A673 (cell line): ENCODE data around the gene ARF6. TPM values are rescaled to one million over a fixed set of nuclear protein-coding genes. Genes with fewer than 3 reads are reported as not detected.

ENCODE experiments used
- BruUV-seq: library from RNA; stranded (reverse); fragments of 400-500 nt; replicated peaks from 2 replicates; lab custom pipeline; 2021; lab: Mats Ljungman, UMichigan
- CTCF ChIA-PET: fragments of 300-600 bp; sonication (Branson Sonifier 250); formaldehyde crosslinking; loops from one replicate; lab custom pipeline; 2022; ENCODE audit warnings: antibody characterized with exemption; lab: Charles Lee
- POLR2A ChIA-PET: fragments of 300-600 bp; sonication (Branson Sonifier 250); formaldehyde crosslinking; loops from one replicate; lab custom pipeline; 2022; ENCODE audit warnings: antibody characterized with exemption; ENCODE audit not compliant: low non-redundant PET; lab: Charles Lee
- DNase-seq: peaks from one replicate; pipeline ENCODE4 v3.0.0-alpha.2; 2015; ENCODE audit warnings: low spot score
- H3K27ac ChIP-seq: fragments of 200-600 bp; sonication (generic); 2 replicates; pipeline ENCODE4 v1.5.1; 2016; ENCODE audit warnings: mixed run types, low read depth, mild to moderate bottlenecking, mixed read lengths, antibody characterized with exemption, low read length; ENCODE audit not compliant: poor library complexity, severe bottlenecking
- H3K27me3 ChIP-seq: fragments of 200-600 bp; sonication (generic); replicated peaks from 2 replicates; pipeline ENCODE4 v1.6.1; 2017; ENCODE audit warnings: mixed run types, low read depth, mild to moderate bottlenecking, mixed read lengths, antibody characterized with exemption, low read length; ENCODE audit not compliant: insufficient read depth, poor library complexity
- H3K36me3 ChIP-seq: fragments of 200-600 bp; sonication (generic); 2 replicates; pipeline ENCODE4 v1.6.1; 2016; ENCODE audit warnings: mixed run types, mild to moderate bottlenecking, mixed read lengths, antibody characterized with exemption, low read length; ENCODE audit not compliant: insufficient read depth, poor library complexity, severe bottlenecking
- H3K4me1 ChIP-seq: fragments of 200-600 bp; sonication (generic); 2 replicates; pipeline ENCODE4 v1.6.1; 2017; ENCODE audit warnings: mixed run types, mild to moderate bottlenecking, mixed read lengths, antibody characterized with exemption, low read length; ENCODE audit not compliant: insufficient read depth, poor library complexity, severe bottlenecking
- H3K4me3 ChIP-seq: fragments of 200-600 bp; sonication (generic); 2 replicates; pipeline ENCODE4 v1.5.1; 2016; ENCODE audit warnings: low read depth, mixed run types, mild to moderate bottlenecking, mixed read lengths, low read length; ENCODE audit not compliant: poor library complexity, severe bottlenecking
- H3K9me3 ChIP-seq: fragments of 200-600 bp; sonication (generic); 2 replicates; pipeline ENCODE4 v1.6.1; 2016; ENCODE audit warnings: mixed run types, low read depth, mild to moderate bottlenecking, mixed read lengths, antibody characterized with exemption, low read length; ENCODE audit not compliant: poor library complexity, severe bottlenecking
- CTCF ChIP-seq: fragments of 300-800, 200-600 bp; sonication (generic); conservative IDR thresholded peaks from 2 replicates; pipeline ENCODE4 v1.5.1; 2017; ENCODE audit warnings: low read depth, mild to moderate bottlenecking, antibody characterized with exemption, low read length, moderate library complexity, mixed read lengths
- EZH2 ChIP-seq: fragments of 200-600 bp; sonication (generic); IDR thresholded peaks from 2 replicates; pipeline ENCODE4 v1.6.1; 2017; ENCODE audit warnings: borderline replicate concordance, low read depth, mild to moderate bottlenecking, mixed read lengths, antibody characterized with exemption, low read length; ENCODE audit not compliant: poor library complexity, severe bottlenecking
- intact Hi-C: fragments of 100-400 bp; cut with micrococcal nuclease; formaldehyde crosslinking; loops from one replicate; pipeline ENCODE4 v1.10.0; 2022; ENCODE audit not compliant: unreplicated experiment
- total RNA-seq: library from RNA; stranded (reverse); gene quantifications from 2 replicates; pipeline ENCODE4 v1.2.3, GENCODE V29; 2021

ARF6 gene
- total RNA-seq, 1 experiment from 2014 or later = 67.6 TPM

GRCh38 chr14:49908433-49908782 lies 15.5 kb downstream of the ARF6 start:
- POLR2A ChIA-PET = no interaction called here

GRCh38 chr14:49909016-49909415 lies 16.1 kb downstream of the ARF6 start:
- peaks cover 43% of the 10 kb centered on the region for H3K4me1 ChIP-seq
- intact Hi-C loops = no loop called here
- TF ChIP-seq EZH2 (no peak), CTCF (no peak)
- CTCF ChIA-PET = interaction anchor here (0.5 kb wide), 1 partner anchor 17 kb away, joined by 3 read pairs; no protein-coding TSS in a partner anchor
- no peaks in the 10 kb centered on the region for H3K9me3 ChIP-seq
- no peak overlapping the region for H3K27ac ChIP-seq
- no peaks in the 10 kb centered on the region for H3K36me3 ChIP-seq
- no peaks in the 10 kb centered on the region for H3K27me3 ChIP-seq
- no peak overlapping the region for H3K4me3 ChIP-seq
- POLR2A ChIA-PET = no interaction called here
- DNase-seq = no peak
- BruUV-seq = no TSS peak

More at GRCh38 chr14:49908433-49908782, 15.5 kb downstream of the ARF6 start:
- H3K36me3 ChIP-seq = no peaks in the 10 kb centered on the region
- BruUV-seq = no TSS peak
- peaks cover 43% of the 10 kb centered on the region for H3K4me1 ChIP-seq
- no peak overlapping the region for H3K4me3 ChIP-seq
- CTCF ChIA-PET = interaction anchor here (0.5 kb wide), 1 partner anchor 16 kb away, joined by 3 read pairs; no protein-coding TSS in a partner anchor
- peak overlapping the region; percentile 89 for H3K27ac ChIP-seq
- no peak for TF ChIP-seq CTCF
- TF ChIP-seq EZH2 = no peak
- H3K27me3 ChIP-seq = no peaks in the 10 kb centered on the region
- no peak for DNase-seq
- intact Hi-C loops = no loop called here
- no peaks in the 10 kb centered on the region for H3K9me3 ChIP-seq

GRCh38 chr14:49915085-49915484 lies 22.2 kb downstream of the ARF6 start:
- POLR2A ChIA-PET = no interaction called here
- no peak overlapping the region for H3K27ac ChIP-seq
- H3K9me3 ChIP-seq = no peaks in the 10 kb centered on the region
- H3K27me3 ChIP-seq = no peaks in the 10 kb centered on the region
- no peaks in the 10 kb centered on the region for H3K36me3 ChIP-seq
- no peak for TF ChIP-seq CTCF
- no peak for TF ChIP-seq EZH2
- no peak overlapping the region for H3K4me3 ChIP-seq
- intact Hi-C loops = no loop called here
- no TSS peak for BruUV-seq
- peaks cover 30% of the 10 kb centered on the region for H3K4me1 ChIP-seq
- no peak for DNase-seq
- CTCF ChIA-PET = no interaction called here
